ENCODE results near the gene COL23A1. TPM values are rescaled to one million over a fixed set of nuclear protein-coding genes. Genes with fewer than 3 reads are reported as not detected.

Gene COL23A1
- total and polyA plus RNA-seq, 2 donors (not counting 1 experiment from before 2014, with no cell fraction given), result 0.20 TPM; not detected in 1

GRCh38 chr5:178310130-178310865 is 279.9 kb downstream of the COL23A1 start:
- Histone ChIP-seq H3K4me2 (replicated peaks; ENCODE audit: low read depth, low read length, poor library complexity, severe bottlenecking) (no peak overlapping the region), H3K4me1 (ENCODE audit: control insufficient read depth in 2 of 2, insufficient read depth in 2 of 2, low read length in 2 of 2) (no peaks in the 10 kb centered on the region), H3K9ac (ENCODE audit: low read length) (no peak overlapping the region), H3K27ac (ENCODE audit: low read length in 2 of 2) (no peak overlapping the region), H4K20me1 (ENCODE audit: control insufficient read depth, insufficient read depth, low read length, poor library complexity, severe bottlenecking) (no peaks in the 10 kb centered on the region), H3K27me3 (replicated peaks in 1 of 4; ENCODE audit: control extremely low read depth in 1 of 4, control insufficient read depth in 3 of 4, insufficient read depth in 4 of 4, low read length in 3 of 4) (no peaks in the 10 kb centered on the region), H3K36me3 (replicated peaks in 1 of 2; ENCODE audit: control extremely low read depth in 1 of 2, control insufficient read depth in 1 of 2, extremely low read depth in 1 of 2, insufficient read depth in 2 of 2, low read length in 1 of 2) (no peaks in the 10 kb centered on the region), H3K9me3 (ENCODE audit: control extremely low read depth in 1 of 3, control insufficient read depth in 2 of 3, insufficient read depth in 1 of 3, low read length in 2 of 3) (no peaks in the 10 kb centered on the region), H2AFZ (ENCODE audit: insufficient read depth, low read depth, low read length, poor library complexity, severe bottlenecking) (no peak overlapping the region), H3K79me2 (ENCODE audit: control insufficient read depth, insufficient read depth, low read length) (no peaks in the 10 kb centered on the region), H3K4me3 (ENCODE audit: control extremely low read depth in 1 of 5, extremely low read depth in 1 of 5, insufficient read depth in 1 of 5, low read depth in 2 of 5, low read length in 4 of 5) (no peak overlapping the region)
- H3K9me3 Mint-ChIP-seq (ENCODE audit: insufficient read depth), result no peaks in the 10 kb centered on the region
- ATAC-seq (ENCODE audit: low read depth) (no peak), DNase-seq (no peak)
- H3K4me1 Mint-ChIP-seq, result no peaks in the 10 kb centered on the region
- TF ChIP-seq EZH2 (IDR thresholded peaks at IDR 0.05; ENCODE audit: borderline replicate concordance, insufficient read depth, low read depth, low read length, poor library complexity, severe bottlenecking) (no peak), CTCF (IDR thresholded peaks at IDR 0.05) (no peak)
- POLR2A ChIA-PET, result no interaction called here
- WGBS (ENCODE audit: insufficient coverage), result 94% methylated on average over 17 of the region's 17 CpGs
- peaks cover 4% of the 10 kb centered on the region for H3K27me3 Mint-ChIP-seq
- intact Hi-C loops (cut with micrococcal nuclease), result no loop called here
- no peak overlapping the region for H3K4me3 Mint-ChIP-seq
- no peak overlapping the region for H3K27ac Mint-ChIP-seq
- CTCF ChIA-PET, result no interaction called here

DNA sequence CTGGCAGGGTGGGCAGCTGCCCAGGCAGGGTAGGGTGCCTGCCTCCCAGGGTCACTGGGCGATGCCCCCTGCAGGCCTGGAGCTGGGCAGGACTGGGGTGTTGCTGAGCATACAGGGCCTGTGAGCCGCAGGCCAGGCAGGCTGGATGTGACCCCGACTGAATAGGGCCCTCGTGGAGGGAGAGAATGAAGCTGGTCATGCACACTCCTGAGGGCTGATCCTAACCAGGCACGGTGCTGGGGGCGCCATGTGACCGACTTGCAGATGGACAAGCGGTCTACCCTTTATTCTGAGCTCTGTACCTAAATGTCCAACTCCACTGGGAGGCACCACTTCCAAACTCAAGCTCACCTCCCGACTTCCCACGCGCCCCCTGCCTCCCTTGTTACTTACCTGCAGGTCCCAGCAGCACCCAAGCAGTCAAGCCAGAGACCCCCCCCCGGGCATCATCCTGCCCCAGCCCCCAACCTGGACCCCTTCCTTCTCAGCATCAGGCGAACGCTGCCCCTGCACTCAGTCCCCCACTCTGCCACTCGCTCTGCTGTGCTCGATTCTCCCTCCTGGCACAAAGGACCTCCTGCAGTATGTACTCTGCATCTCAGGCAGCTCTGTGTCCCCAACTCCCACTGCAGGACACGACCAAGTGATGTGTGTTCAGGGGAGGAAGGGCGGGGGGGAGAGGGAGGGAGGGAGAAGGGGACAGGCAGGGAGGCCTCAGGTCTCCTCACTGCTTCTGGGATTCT is 280.8 kb downstream of the COL23A1 start:
- WGBS (ENCODE audit: insufficient coverage), result 94% methylated on average over 15 of the region's 18 CpGs
- DNase-seq (no peak), ATAC-seq (ENCODE audit: low read depth) (no peak)
- TF ChIP-seq EZH2 (IDR thresholded peaks at IDR 0.05; ENCODE audit: borderline replicate concordance, insufficient read depth, low read depth, low read length, poor library complexity, severe bottlenecking) (no peak), CTCF (IDR thresholded peaks at IDR 0.05) (no peak)
- Mint-ChIP-seq H3K27me3 (peaks cover 4% of the 10 kb centered on the region), H3K9me3 (ENCODE audit: insufficient read depth) (no peaks in the 10 kb centered on the region), H3K4me3 (no peak overlapping the region), H3K4me1 (no peaks in the 10 kb centered on the region), H3K27ac (no peak overlapping the region)
- no peaks in the 10 kb centered on the region for H3K36me3 ChIP-seq (replicated peaks in 1 of 2; ENCODE audit: control extremely low read depth in 1 of 2, control insufficient read depth in 1 of 2, extremely low read depth in 1 of 2, insufficient read depth in 2 of 2, low read length in 1 of 2)
- intact Hi-C loops (cut with micrococcal nuclease), result no loop called here
- ChIA-PET CTCF (no interaction called here), POLR2A (no interaction called here)
- H3K9ac ChIP-seq (ENCODE audit: low read length), result no peak overlapping the region
- H3K27me3 ChIP-seq (replicated peaks in 1 of 4; ENCODE audit: control extremely low read depth in 1 of 4, control insufficient read depth in 3 of 4, insufficient read depth in 4 of 4, low read length in 3 of 4), result no peaks in the 10 kb centered on the region
- no peak overlapping the region for H3K4me2 ChIP-seq (replicated peaks; ENCODE audit: low read depth, low read length, poor library complexity, severe bottlenecking)
- H3K4me3 ChIP-seq (ENCODE audit: control extremely low read depth in 1 of 5, extremely low read depth in 1 of 5, insufficient read depth in 1 of 5, low read depth in 2 of 5, low read length in 4 of 5), result no peak overlapping the region
- no peaks in the 10 kb centered on the region for H3K79me2 ChIP-seq (ENCODE audit: control insufficient read depth, insufficient read depth, low read length)
- H4K20me1 ChIP-seq (ENCODE audit: control insufficient read depth, insufficient read depth, low read length, poor library complexity, severe bottlenecking), result no peaks in the 10 kb centered on the region
- H3K27ac ChIP-seq (ENCODE audit: low read length in 2 of 2), result no peak overlapping the region
- H3K9me3 ChIP-seq (ENCODE audit: control extremely low read depth in 1 of 3, control insufficient read depth in 2 of 3, insufficient read depth in 1 of 3, low read length in 2 of 3), result no peaks in the 10 kb centered on the region
- no peaks in the 10 kb centered on the region for H3K4me1 ChIP-seq (ENCODE audit: control insufficient read depth in 2 of 2, insufficient read depth in 2 of 2, low read length in 2 of 2)
- no peak overlapping the region for H2AFZ ChIP-seq (ENCODE audit: insufficient read depth, low read depth, low read length, poor library complexity, severe bottlenecking)

Data from B cell (primary cell).